GM12878 (cell line): ENCODE results near the gene DUOX2. TPM values are rescaled to one million over a fixed set of nuclear protein-coding genes. Genes with fewer than 3 reads are reported as not detected.

Experiments
- ATAC-seq: fragments of 200-7000 bp; cut with Tn5 transposase; 3 replicates; pipeline ENCODE4 v1.9.1; 2020; ENCODE audit warnings: mild to moderate bottlenecking, moderate library complexity
- BruUV-seq: library from RNA; stranded (reverse); fragments of 400-500 nt; replicated peaks from 2 replicates; lab custom pipeline; 2021; lab: Mats Ljungman, UMichigan
- CTCF ChIA-PET: fragments of 300-600 bp; sonication (Branson Sonifier 250); formaldehyde crosslinking; extraction: SDS; loops from one replicate; lab custom pipeline; 2021; ENCODE audit warnings: inconsistent platforms; lab: Yijun Ruan, JAX
- POLR2A ChIA-PET: fragments of 350-600 bp; formaldehyde crosslinking; extraction: SDS; loops from one replicate; lab custom pipeline; 2021; ENCODE audit warnings: inconsistent platforms; lab: Charles Lee
- RAD21 ChIA-PET: fragments of 300-600 bp; sonication (Branson Sonifier 250); formaldehyde crosslinking; loops from one replicate; lab custom pipeline; 2023; ENCODE audit warnings: antibody characterized with exemption; ENCODE audit not compliant: unreplicated experiment; lab: Charles Lee
- SMC1A ChIA-PET: fragments of 300-600 bp; sonication (Branson Sonifier 250); formaldehyde crosslinking; loops from one replicate; lab custom pipeline; 2023; ENCODE audit not compliant: unreplicated experiment, uncharacterized antibody; lab: Charles Lee
- DNase-seq: peaks from one replicate; pipeline ENCODE4 v3.0.0-alpha.2; 2011; ENCODE audit warnings: low read depth, low spot score
- FAIRE-seq: peaks from 3 replicates; lab custom pipeline; 2011; peaks lifted over from hg19 to GRCh38; lab: Jason Lieb, UNC
- H2AFZ ChIP-seq: 2 replicates; pipeline ENCODE4 v1.6.0; 2011; ENCODE audit warnings: low read depth, low read length, control low read depth; ENCODE audit not compliant: control insufficient read depth
- H3K27ac ChIP-seq: 2 replicates; pipeline ENCODE4 v1.5.1; 2011; ENCODE audit warnings: control low read depth; ENCODE audit not compliant: control insufficient read depth, insufficient read depth
- H3K27me3 ChIP-seq, 2 experiments: replicated peaks in 1 of 2; 2 replicates each; pipeline versions ENCODE4 v1.6.0 to v1.6.1; 2011; ENCODE audit warnings: low read length in 1 of 2; ENCODE audit not compliant: control insufficient read depth in 2 of 2, insufficient read depth in 2 of 2
- H3K36me3 ChIP-seq, 2 experiments: 2 replicates each; pipeline ENCODE4 v1.5.1; 2011; ENCODE audit warnings: low read length in 1 of 2; ENCODE audit not compliant: control insufficient read depth in 2 of 2, insufficient read depth in 2 of 2
- H3K4me1 ChIP-seq: 2 replicates; pipeline ENCODE4 v1.6.1; 2011; ENCODE audit warnings: mild to moderate bottlenecking, low read length, moderate library complexity, mixed read lengths; ENCODE audit not compliant: control insufficient read depth, insufficient read depth
- H3K4me2 ChIP-seq: 2 replicates; pipeline ENCODE4 v1.6.0; 2011; ENCODE audit warnings: control low read depth; ENCODE audit not compliant: control insufficient read depth, insufficient read depth
- H3K4me3 ChIP-seq: fragments of 200-600 bp; sonication (generic); 2 replicates; pipeline ENCODE4 v1.5.1; 2016
- H3K79me2 ChIP-seq: 2 replicates; pipeline ENCODE4 v1.6.0; 2011; ENCODE audit warnings: low read length; ENCODE audit not compliant: control insufficient read depth, insufficient read depth
- H3K9ac ChIP-seq: 2 replicates; pipeline ENCODE4 v1.8.0; 2011; ENCODE audit warnings: low read length, control low read depth, mixed read lengths; ENCODE audit not compliant: control insufficient read depth, insufficient read depth
- H3K9me3 ChIP-seq: replicated peaks from 3 replicates; pipeline ENCODE4 v1.5.1; 2011; ENCODE audit warnings: mild to moderate bottlenecking, low read length; ENCODE audit not compliant: control insufficient read depth, insufficient read depth
- H4K20me1 ChIP-seq: 2 replicates; pipeline ENCODE4 v1.6.0; 2011; ENCODE audit not compliant: control insufficient read depth, insufficient read depth
- ASH2L ChIP-seq: fragments of 300-600, 200-600 bp; sonication (generic); IDR thresholded peaks from 2 replicates; pipeline ENCODE4 v1.6.1; 2017; ENCODE audit warnings: low read depth, mild to moderate bottlenecking, borderline replicate concordance
- CBX3 ChIP-seq: fragments of 200-600 bp; sonication (generic); IDR thresholded peaks from 2 replicates; pipeline ENCODE4 v1.6.1; 2016; ENCODE audit warnings: low read depth, borderline replicate concordance
- ETV6 ChIP-seq, 2 experiments: fragments of 450-650 bp in 1 of 2; IDR thresholded peaks in 1 of 2; conservative IDR thresholded peaks in 1 of 2; 2 replicates each; pipeline ENCODE4 v1.6.1; 2014; ENCODE audit warnings: antibody characterized with exemption in 1 of 2, borderline replicate concordance in 1 of 2, low read depth in 1 of 2, mild to moderate bottlenecking in 1 of 2, moderate library complexity in 1 of 2
- MYC ChIP-seq: IDR thresholded peaks from 2 replicates; pipeline ENCODE4 v1.6.1; 2011; ENCODE audit warnings: mild to moderate bottlenecking, low read length, moderate library complexity, inconsistent platforms; ENCODE audit not compliant: insufficient read depth, insufficient replicate concordance, insufficient read length, severe bottlenecking
- NBN ChIP-seq: fragments of 450-650 bp; IDR thresholded peaks from 2 replicates; pipeline ENCODE4 v1.6.1; 2016
- SPI1 ChIP-seq: IDR thresholded peaks from 2 replicates; pipeline ENCODE4 v1.6.1; 2011; ENCODE audit warnings: low read depth, mild to moderate bottlenecking, low read length, moderate library complexity, borderline replicate concordance; ENCODE audit not compliant: insufficient read depth
- SUZ12 ChIP-seq: fragments of 200-600 bp; sonication (generic); IDR thresholded peaks from one replicate; pipeline ENCODE4 v1.6.1; 2018; ENCODE audit warnings: antibody characterized with exemption, mild to moderate bottlenecking; ENCODE audit not compliant: unreplicated experiment
- TBL1XR1 ChIP-seq: IDR thresholded peaks from 2 replicates; pipeline ENCODE4 v1.6.1; 2012; ENCODE audit warnings: low read depth, low read length, improper control_type of control experiment
- WGBS: methylation state at CpG from one replicate; pipeline ENCODE4 v1.1.6; 2016; ENCODE audit warnings: low lambda C conversion rate; ENCODE audit not compliant: insufficient replicate concordance, insufficient coverage; ENCODE audit errors: missing lambda C conversion rate; 5-methylcytosine and 5-hydroxymethylcytosine counted together
- in situ Hi-C: fragments of 300-500 bp; cut with MboI; formaldehyde crosslinking; loops from 9 replicates; pipeline ENCODE4 v1.14.3; 2018; ENCODE audit warnings: mixed read lengths
- intact Hi-C: fragments of 100-400 bp; cut with micrococcal nuclease; formaldehyde crosslinking; loops from one replicate; pipeline ENCODE4 v1.14.2; 2022; ENCODE audit not compliant: unreplicated experiment
- polyA plus RNA-seq, 11 experiments: library from polyadenylated mRNA; depleted of rRNA in 4 of 11; unstranded in 6 of 11; stranded (reverse) in 5 of 11; fragments of >200 nt; fragmentation: Nextera tagmentation in 4 of 11; fragmentation: Illumina TruSeq in 1 of 11; extraction: Ambion mirVana in 4 of 11; extraction: Trizol in 1 of 11; gene quantifications; 1 replicate in 1 of 11; 2 replicates in 10 of 11; pipeline versions ENCODE4 v1.2.1 to v1.2.3, GENCODE V29; 2011 to 2016; ENCODE audit warnings: inconsistent platforms in 2 of 11, missing spikeins in 2 of 11, low read depth in 1 of 11
- total RNA-seq, 4 experiments: library from RNA; depleted of rRNA in 3 of 4; stranded (reverse); fragments of >200 nt in 3 of 4; fragmentation: Illumina TruSeq in 1 of 4; extraction: Trizol in 1 of 4; gene quantifications; 2 replicates each; pipeline versions ENCODE4 v1.2.1 to v1.2.3, GENCODE V29; 2013 to 2021
- TF ChIP-seq, protein P1 (sequence below): fragments of 450-650 bp; conservative IDR thresholded peaks from 2 replicates; pipeline ENCODE4 v1.6.1; 2017; ENCODE audit warnings: mild to moderate bottlenecking, moderate library complexity

The DUOX2 gene
- total and polyA plus RNA-seq, 10 of the 15 experiments (the other 5 are each of a cell fraction or from before 2014, with no cell fraction given), result 0.05 TPM; not detected in 9

- TF ChIP-seq, protein P1, sequence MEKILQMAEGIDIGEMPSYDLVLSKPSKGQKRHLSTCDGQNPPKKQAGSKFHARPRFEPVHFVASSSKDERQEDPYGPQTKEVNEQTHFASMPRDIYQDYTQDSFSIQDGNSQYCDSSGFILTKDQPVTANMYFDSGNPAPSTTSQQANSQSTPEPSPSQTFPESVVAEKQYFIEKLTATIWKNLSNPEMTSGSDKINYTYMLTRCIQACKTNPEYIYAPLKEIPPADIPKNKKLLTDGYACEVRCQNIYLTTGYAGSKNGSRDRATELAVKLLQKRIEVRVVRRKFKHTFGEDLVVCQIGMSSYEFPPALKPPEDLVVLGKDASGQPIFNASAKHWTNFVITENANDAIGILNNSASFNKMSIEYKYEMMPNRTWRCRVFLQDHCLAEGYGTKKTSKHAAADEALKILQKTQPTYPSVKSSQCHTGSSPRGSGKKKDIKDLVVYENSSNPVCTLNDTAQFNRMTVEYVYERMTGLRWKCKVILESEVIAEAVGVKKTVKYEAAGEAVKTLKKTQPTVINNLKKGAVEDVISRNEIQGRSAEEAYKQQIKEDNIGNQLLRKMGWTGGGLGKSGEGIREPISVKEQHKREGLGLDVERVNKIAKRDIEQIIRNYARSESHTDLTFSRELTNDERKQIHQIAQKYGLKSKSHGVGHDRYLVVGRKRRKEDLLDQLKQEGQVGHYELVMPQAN, result no peak
- TF ChIP-seq MYC (no peak), ASH2L (no peak), NBN (no peak), CBX3 (no peak), TBL1XR1 (no peak), SPI1 (no peak)
Observed at GRCh38 chr15:45114751-45115085, 746 bp upstream of the DUOX2 start (continued).

DNA sequence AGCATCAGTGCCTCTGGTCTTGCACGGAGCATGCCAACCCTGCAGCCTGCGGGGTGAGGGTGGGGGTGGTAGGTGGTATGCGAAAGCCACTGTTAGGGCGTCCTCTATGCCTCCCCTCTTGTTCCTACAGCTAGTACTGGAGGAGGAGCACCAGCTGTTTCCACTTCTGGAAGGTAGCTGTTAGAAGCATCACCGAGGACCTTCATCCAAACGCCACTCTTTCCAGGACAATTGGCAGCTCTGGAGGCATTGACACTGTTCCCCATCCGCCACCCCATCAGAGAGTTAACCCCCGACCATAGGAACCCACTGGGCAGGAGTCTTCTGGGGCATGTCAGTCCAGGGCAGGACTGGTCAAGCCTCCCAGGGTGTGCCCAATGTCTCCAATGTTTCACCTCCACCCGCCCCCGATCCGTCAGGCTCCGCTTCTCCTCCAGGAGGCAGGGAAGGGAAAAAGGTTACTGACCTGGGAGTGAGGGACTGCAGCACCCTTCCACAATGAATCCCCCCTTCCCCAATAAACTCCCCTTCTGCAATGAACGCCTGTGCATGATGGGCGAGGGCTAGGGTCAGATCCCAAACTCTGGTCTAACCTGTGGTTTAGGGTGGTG lies 487 bp downstream of the DUOX2 start:
- ChIA-PET CTCF (interaction anchor here (0.6 to 1.0 kb wide), 3 partner anchors 77 to 316 kb away, joined by 3 to 5 read pairs (median 4); no protein-coding TSS in a partner anchor), RAD21 (no interaction called here), POLR2A (no interaction called here), SMC1A (no interaction called here)
- Histone ChIP-seq H3K27me3 (peaks cover 24 to 39% of the 10 kb centered on the region in 2 experiments), H3K36me3 (no peaks in the 10 kb centered on the region), H3K4me2 (no peak overlapping the region), H4K20me1 (no peaks in the 10 kb centered on the region), H3K4me1 (no peaks in the 10 kb centered on the region; the same call in 1 of the 2 replicates), H3K79me2 (no peaks in the 10 kb centered on the region), H2AFZ (no peak overlapping the region), H3K9ac (no peak overlapping the region), H3K27ac (no peak overlapping the region), H3K4me3 (no peak overlapping the region), H3K9me3 (no peaks in the 10 kb centered on the region)
- WGBS, result 35% methylated on average over 14 of the region's 14 CpGs
- BruUV-seq, result no TSS peak
- intact Hi-C loops (no loop called here), in situ Hi-C loops (loop anchor here (10.0 kb wide), 1 partner anchor 61 kb away; no protein-coding TSS in a partner anchor)
- no peak for DNase-seq
- TF ChIP-seq ETV6 (conservative IDR thresholded peaks at IDR 0.05 in 1 of 2, IDR thresholded peaks at IDR 0.05 in 1 of 2; ENCODE audit: borderline replicate concordance in 1 of 2, low read depth in 1 of 2) (no peak), SUZ12 (peak; percentile 51)
- ATAC-seq, result no peak
- FAIRE-seq, result no peak
